GDM1 (cell line): ENCODE data around the gene EIF3F.

Source experiments
- DNase-seq: peaks from one replicate; lab custom pipeline; 2025; lab: John Stamatoyannopoulos, UW

Gene EIF3F

GRCh38 chr11:8022876-8023275 lies 35.7 kb downstream of the EIF3F start:
- no peak for DNase-seq

GRCh38 chr11:8023831-8024555 lies 36.9 kb downstream of the EIF3F start:
- DNase-seq, result no peak

GRCh38 chr11:8025123-8025522 lies 38.0 kb downstream of the EIF3F start:
- DNase-seq, result no peak

DNA sequence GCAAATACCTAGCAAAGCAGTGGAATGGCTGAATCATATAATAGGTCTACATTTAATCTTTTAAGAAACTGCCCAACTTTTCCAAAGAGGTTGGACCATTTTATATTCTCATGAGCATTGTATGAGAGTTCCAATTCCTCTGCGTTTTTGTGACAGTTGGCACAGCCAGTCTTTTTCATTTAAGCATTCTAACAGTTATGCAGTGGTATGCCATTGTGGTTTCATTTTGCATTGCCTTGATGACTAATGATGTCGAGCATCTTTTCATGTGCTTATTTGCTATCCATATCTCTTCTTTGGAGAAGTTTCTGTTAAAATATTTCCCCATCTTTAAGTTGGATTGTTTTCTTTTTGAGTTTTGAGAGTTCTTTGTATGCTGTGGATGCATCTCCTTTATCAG lies 38.7 kb downstream of the EIF3F start:
- DNase-seq, result no peak

DNA sequence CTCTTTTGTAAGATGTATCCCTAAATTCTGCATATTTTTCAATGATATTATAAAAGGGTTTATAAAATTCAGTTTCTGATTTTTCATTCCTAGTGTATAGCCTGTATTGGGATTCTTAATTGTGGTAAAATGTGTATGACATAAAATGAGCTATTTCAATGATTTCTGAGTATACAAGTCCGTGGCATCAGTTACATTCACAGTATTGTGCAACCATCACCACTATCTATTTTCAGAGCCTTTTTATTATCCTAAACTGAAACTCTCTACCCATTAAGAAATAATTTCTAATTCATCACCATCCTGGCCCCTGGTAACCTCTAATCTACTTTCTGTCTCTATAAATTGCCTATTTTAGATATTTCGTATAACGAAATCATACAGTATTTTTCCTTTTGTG lies 39.8 kb downstream of the EIF3F start:
- DNase-seq, result no peak

DNA sequence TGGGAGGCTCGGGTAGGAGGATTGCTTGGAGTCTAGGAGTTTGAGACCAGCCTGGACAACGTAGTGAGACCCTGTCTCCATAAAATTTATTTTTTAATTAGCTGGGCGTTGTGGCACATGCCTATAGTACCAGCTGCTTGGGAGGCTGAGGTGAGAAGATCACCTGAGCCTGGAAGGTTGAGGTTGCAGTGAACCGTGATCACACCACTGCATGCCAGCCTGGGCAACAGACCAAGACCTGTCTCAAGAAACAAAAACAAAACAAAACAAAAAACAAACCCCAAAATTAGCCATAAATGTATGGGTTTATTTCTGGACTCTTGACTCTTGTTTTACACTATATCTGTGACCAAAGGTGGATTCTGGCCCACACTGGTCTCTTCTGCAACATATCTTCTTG lies 41.6 kb downstream of the EIF3F start:
- no peak for DNase-seq

DNA sequence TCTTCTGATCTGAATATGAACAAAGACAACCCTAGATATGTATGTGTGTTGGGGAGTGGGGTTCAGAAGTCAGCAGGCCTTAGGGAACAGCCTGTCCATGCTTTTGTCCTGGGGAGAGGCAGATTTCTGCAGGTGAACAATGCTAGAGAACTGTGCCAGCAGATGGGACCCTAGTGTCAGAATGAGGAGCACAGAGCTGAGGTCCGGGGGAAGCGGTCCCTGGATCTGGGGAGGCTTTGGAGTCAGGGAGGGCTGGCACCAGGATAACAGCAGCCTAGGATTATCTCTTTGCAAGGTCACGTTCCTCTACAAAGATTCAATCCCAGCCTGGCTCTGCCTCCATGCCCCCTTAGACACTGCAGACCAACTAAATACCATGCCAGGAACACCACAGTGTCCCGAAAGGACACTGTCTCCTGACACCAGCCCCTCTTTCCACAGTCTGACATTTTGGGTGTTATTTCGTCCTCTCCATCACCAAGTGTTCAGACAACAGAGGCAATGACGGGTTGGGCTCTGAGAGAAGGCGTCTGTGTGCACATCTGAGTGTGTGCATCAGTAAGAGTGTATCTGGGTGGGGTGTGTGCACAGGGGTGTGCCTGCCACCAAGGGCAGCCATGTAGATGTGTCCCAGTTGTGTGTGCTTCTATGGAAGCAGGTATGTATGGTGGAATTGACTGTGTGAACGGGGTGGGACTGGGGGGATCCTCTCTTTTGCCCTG lies 43.5 kb downstream of the EIF3F start:
- DNase-seq, result no peak

- no peak for DNase-seq
These were observed 44.3 kb downstream of the EIF3F start for GRCh38 chr11:8031248-8032115.

GRCh38 chr11:8032122-8032521 lies 45.0 kb downstream of the EIF3F start:
- DNase-seq, result no peak

DNA sequence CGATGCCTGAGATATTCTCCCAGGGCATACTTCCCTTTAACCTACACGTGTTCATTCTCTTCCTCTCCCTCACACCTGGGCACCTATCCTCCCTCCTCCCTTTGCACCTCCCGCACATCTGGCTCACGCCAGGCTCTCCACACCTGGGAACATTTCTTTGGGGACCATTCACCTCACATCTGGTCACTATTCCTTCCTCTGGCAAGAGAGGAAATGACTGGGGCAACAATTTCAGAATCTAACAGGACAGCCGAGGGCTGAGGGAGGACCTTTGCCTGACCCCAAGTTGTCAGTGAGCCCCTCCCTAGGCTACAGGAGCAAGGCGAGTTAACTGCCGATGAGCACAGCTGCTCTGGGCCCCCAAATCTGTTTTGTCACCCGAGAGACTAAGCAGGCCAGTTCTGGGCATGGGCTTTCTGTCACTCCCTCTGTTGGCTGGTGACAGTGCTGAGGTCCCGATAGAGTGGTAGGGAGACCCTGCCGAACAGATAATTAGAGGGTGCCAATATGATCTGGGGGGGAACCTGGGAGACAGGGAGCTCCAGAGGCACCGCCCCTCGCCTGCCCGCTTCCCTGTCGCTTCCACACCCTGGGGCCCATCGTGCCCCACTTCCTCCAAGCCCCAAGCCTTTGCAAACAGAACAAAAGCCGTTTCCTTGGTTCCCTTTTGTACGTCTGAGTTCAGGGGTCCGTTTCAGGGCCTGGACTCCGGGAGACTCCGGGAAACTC lies 45.6 kb downstream of the EIF3F start:
- no peak for DNase-seq

DNA sequence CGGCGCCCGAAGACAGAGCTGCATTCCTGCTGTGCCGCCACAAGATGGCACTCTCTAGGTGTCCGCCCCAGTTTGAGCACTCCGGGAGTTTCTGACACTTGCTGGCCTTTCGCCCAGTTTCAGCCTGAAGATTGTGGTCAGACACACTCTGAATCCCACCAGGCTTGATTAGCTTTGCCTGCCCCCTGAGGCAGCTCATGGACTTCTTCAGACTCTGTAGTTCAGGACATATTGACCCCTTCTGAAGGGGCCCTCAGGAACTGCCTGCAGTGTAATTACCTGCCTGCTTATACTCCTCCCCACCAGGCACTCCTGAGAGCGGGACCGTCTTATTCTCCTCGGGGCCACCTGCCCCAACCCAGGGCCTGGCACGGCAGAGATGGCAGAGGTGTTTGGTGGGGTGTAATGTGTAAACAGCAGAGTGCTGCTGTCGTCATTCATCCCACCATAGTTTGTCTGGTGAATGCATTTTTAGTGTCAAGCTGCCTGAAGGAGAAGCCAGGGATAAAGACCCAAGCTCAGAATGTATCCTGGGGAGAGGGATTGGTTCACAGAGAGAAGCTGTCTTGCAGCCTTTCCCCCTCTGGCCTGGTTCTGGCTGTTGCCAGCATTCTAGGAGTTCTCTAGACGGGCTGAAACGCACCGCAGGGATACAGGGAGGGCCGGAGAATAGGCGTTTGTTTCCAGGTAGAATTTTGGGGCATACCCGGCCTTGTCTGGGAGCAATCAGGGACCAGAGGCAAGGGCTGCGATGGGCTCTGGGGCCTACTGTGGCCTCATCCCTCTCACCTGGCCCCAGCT lies 46.4 kb downstream of the EIF3F start:
- no peak for DNase-seq

GRCh38 chr11:8034106-8034585 lies 47.0 kb downstream of the EIF3F start:
- no peak for DNase-seq

GRCh38 chr11:8034604-8035190 lies 47.6 kb downstream of the EIF3F start:
- no peak for DNase-seq

DNA sequence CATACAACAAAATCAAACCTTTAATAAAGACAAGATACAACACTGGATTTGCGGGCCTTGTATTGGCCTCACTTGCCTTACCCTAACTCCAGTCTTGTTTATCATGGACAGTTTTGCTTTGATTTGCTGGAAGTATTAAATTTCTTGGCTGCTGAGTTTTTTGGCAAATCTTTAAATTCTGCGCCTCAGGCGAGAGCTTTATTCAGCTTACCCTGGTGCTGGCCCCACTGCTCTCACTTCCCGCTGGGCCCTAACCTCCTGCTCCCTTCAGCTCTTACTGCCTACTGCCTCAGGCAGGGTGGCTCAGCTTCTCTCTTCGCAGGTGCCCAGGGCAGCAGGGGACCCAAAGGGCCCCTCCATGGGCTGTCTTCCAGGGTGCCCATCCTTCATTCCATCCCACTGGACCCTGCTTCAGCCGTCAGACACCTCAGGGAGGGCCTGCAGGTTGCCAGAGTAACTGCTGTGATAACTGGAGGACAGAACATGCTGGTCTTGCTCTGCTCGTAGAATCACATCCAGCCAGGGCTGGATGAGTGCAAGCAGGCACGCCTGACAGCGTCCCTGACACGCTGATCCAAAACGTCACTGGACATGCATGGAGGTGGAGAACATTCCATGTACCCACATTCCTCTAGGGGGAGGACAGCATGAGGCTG lies 48.2 kb downstream of the EIF3F start:
- no peak for DNase-seq

DNA sequence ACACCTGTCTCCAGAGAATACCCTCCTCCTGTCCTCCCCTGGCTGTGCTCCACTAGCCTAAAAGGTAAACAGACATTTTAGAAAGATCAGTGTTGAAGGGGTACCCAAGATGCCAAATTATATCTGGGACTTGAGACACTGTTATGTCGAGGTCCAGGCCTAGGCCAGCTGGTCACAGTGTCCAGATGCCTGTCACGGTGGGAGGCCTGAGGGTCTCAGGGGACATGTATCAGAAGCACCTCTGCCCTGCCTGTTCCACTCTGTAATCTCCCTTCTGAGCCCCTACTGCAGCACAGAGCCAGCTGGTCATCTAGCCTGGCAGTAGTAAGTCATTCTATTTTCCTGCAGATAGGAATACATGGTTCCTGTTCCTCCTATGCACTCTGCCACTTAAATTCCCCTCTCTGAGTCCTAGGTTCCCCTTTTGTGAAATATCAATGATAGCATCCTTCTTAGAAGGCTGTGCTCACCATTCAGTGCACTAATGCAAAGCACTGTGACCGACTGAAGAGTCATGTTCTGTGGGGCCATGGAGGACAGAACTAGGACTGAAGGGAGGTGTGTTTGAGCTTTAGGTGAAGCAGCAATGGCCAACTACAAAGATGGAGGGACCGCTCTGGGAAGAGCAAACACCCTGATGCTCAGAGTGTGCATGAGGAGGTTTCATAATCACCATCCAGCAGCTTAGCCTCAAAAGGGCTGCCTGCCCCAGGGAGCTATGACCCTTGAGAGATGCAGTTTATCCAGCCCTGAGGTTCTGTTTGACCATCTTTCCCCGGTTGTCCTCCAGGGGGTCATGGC lies 49.1 kb downstream of the EIF3F start:
- DNase-seq, result no peak

DNA sequence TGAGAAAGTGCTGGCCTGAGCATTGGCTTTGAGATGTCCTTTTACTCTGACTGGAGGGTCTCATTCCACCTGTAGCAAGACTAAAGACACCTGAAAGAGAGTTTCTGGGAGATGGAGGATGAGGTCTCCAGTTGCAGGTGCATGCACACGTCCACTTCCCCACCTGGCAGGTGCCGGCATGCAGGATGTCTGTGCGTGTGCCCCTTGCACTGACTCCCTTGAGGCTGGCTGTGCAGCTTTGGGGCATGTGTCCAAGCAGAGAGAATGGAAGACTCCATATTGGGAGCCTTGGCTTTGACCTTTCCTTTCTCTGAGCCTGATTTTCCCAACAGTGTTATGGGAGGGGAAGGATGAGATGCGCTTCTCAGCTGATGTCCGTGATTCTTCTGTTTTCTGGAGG lies 49.8 kb downstream of the EIF3F start:
- no peak for DNase-seq

DNA sequence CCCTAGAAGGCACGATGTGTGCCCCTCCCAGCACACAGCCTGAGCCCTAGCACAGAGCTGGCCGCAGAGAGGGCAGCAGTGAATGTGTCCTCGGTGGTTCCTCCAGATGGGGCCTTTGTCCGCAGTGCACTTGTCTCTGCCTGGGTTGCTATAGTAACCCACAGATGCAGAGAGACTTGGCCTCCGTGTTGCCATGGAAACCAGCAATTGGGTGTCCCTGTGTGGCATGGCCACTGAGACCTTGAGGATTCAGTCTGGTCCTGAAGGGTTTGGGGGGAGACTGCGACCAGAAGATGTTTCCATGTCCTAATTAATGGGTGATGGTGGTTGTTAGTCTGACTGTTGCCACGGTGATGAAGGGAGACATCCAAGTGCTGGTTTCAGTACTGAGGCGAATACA lies 51.3 kb downstream of the EIF3F start:
- no peak for DNase-seq

DNA sequence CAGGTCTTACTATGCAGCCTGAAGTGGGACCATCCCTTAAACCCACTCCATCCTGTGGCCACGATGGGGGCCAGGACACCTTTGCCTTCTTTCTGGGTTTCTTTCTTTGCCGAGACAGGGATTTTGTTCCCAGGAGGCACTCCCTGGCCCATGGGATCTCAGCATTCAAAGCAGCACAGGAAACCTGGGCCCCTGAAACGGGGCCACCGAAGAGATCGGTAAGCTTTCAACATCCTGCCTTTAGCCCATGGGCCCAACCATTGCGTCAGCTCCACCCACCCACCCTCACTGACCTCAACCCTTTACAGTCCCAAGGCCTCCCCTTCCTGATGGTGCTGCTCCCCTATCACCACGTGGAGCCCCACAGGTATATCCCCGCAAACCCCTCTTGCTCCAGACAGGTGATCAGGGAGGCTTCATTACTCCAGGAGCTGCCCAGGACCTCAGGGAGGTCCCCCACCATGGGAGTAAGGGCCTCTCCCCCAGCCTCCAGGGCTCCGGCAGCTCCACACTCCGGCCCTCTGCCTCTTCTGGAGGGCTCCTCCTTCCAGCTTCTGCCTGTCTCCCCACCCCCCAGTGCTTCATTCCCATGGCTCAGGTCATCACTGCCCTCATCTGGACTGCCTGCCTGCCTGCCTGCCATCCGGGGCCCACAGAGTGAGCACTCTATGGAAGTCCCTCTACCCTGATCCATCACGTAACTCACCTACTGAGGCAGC lies 51.8 kb downstream of the EIF3F start:
- no peak for DNase-seq
